Measurements from ENCODE around the gene RPL27. TPM values are rescaled to one million over a fixed set of nuclear protein-coding genes. Genes with fewer than 3 reads are reported as not detected.

RPL27 gene
- total RNA-seq, 3 donors from 2014 or later = 459 to 804 (median 648) TPM

GRCh38 chr17:43011728-43012472 is 13.7 kb downstream of the RPL27 start:
- intact Hi-C loops (cut with DNase I, micrococcal nuclease) = no loop called here
- H3K4me3 ChIP-seq = no peak overlapping the region
- no peak for TF ChIP-seq CTCF (IDR thresholded peaks at IDR 0.05)
- ATAC-seq (no peak), DNase-seq (no peak)
- H3K4me1 ChIP-seq (ENCODE audit: low read depth) = peaks cover 20% of the 10 kb centered on the region
- H3K9me3 ChIP-seq = no peaks in the 10 kb centered on the region
- no peaks in the 10 kb centered on the region for H3K36me3 ChIP-seq (ENCODE audit: low read depth)

GRCh38 chr17:43013296-43013695 is 15.1 kb downstream of the RPL27 start:
- DNase-seq (no peak), ATAC-seq (no peak)
- Histone ChIP-seq H3K4me3 (no peak overlapping the region), H3K9me3 (no peaks in the 10 kb centered on the region), H3K36me3 (ENCODE audit: low read depth) (no peaks in the 10 kb centered on the region), H3K4me1 (ENCODE audit: low read depth) (peaks cover 20% of the 10 kb centered on the region)
- no peak for TF ChIP-seq CTCF (IDR thresholded peaks at IDR 0.05)
- intact Hi-C loops (cut with DNase I, micrococcal nuclease) = no loop called here

- ATAC-seq = no peak
- intact Hi-C loops (cut with DNase I, micrococcal nuclease) = no loop called here
- H3K4me1 ChIP-seq (ENCODE audit: low read depth) = peaks cover 21% of the 10 kb centered on the region
- H3K36me3 ChIP-seq (ENCODE audit: low read depth) = no peaks in the 10 kb centered on the region
- no peaks in the 10 kb centered on the region for H3K9me3 ChIP-seq
- no peak overlapping the region for H3K4me3 ChIP-seq
- DNase-seq = no peak
- TF ChIP-seq CTCF (IDR thresholded peaks at IDR 0.05) = no peak
These were observed 15.9 kb downstream of the RPL27 start for GRCh38 chr17:43014020-43014648.

- intact Hi-C loops (cut with DNase I, micrococcal nuclease) = no loop called here
These were observed 16.7 kb downstream of the RPL27 start for GRCh38 chr17:43014649-43015542.

More at GRCh38 chr17:43014649-43015542, 16.7 kb downstream of the RPL27 start:
- H3K36me3 ChIP-seq (ENCODE audit: low read depth) = no peaks in the 10 kb centered on the region
- H3K4me3 ChIP-seq = no peak overlapping the region
- no peak for ATAC-seq
- no peaks in the 10 kb centered on the region for H3K9me3 ChIP-seq
- H3K4me1 ChIP-seq (ENCODE audit: low read depth) = peaks cover 25% of the 10 kb centered on the region
- TF ChIP-seq CTCF (IDR thresholded peaks at IDR 0.05) = no peak
- no peak for DNase-seq

All from mucosa of descending colon (tissue), 3 donors.